Tibial artery (tissue), 4 donors: ENCODE measurements around the gene SNX21.

ENCODE experiments used
- DNase-seq, 2 donors: peaks; one replicate each; pipeline ENCODE4 v3.0.0-alpha.2; 2019
- H3K27ac ChIP-seq, 2 donors: fragments of 200-600 bp; sonication (generic) in 1 of 2; 1 replicate in 1 of 2; 2 replicates in 1 of 2; pipeline ENCODE4 v1.5.1; 2018 to 2019; ENCODE audit warnings: mild to moderate bottlenecking in 1 of 2
- H3K27me3 ChIP-seq, 2 donors: fragments of 200-600 bp; sonication (generic) in 1 of 2; one replicate each; pipeline versions ENCODE4 v1.5.1 to v1.6.0; 2016 to 2019
- H3K36me3 ChIP-seq, 3 donors: fragments of 200-600 bp; sonication (generic) in 2 of 3; one replicate each; pipeline ENCODE4 v1.5.1; 2016 to 2019; ENCODE audit warnings: mild to moderate bottlenecking in 2 of 3
- H3K4me1 ChIP-seq, 4 donors: fragments of 200-600 bp; sonication (generic) in 2 of 4; 1 replicate in 3 of 4; 2 replicates in 1 of 4; pipeline ENCODE4 v1.5.1; 2016 to 2019
- H3K4me3 ChIP-seq, 2 donors: fragments of 200-600 bp; sonication (generic) in 1 of 2; 1 replicate in 1 of 2; 2 replicates in 1 of 2; pipeline ENCODE4 v1.5.1; 2018 to 2019; ENCODE audit warnings: mild to moderate bottlenecking in 2 of 2
- H3K9me3 ChIP-seq, 3 donors: fragments of 200-600 bp; sonication (generic) in 1 of 3; one replicate each; pipeline ENCODE4 v1.5.1; 2016 to 2019
- CTCF ChIP-seq, 2 experiments: fragments of 200-600 bp in 1 of 2; fragments of 450-650 bp in 1 of 2; IDR thresholded peaks; one replicate each; pipeline ENCODE4 v1.5.1; 2017 to 2019; ENCODE audit warnings: antibody characterized with exemption in 2 of 2, mild to moderate bottlenecking in 1 of 2, moderate library complexity in 1 of 2
- intact Hi-C: fragments of 100-400 bp; cut with DNase I; formaldehyde crosslinking; loops from one replicate; pipeline ENCODE4 v1.15.0; 2023; ENCODE audit warnings: low total_unique reads

The SNX21 gene

DNA sequence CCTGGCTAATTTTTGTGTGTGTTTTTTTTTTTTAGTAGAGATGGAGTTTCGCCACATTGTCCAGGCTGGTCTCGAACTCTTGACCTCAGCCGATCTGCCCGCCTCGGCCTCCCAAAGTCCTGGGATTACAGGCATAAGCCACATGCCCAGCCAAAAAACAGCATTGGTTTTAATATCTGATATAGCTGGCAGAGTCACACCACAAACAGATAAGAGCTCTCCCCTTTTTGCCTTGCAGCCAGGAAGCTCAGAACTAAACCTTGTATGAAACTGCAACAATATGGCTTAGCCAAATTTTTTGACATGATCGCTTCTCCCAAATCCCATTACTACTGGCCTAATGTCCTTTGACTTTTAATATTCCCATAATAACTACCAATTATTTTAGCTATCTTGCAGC lies 18.7 kb downstream of the SNX21 start:
- H3K27ac ChIP-seq, result no peak overlapping the region
- H3K4me1 ChIP-seq, result peaks cover 0 to 26% (median 21%) of the 10 kb centered on the region in 4 donors
- no peaks in the 10 kb centered on the region for H3K9me3 ChIP-seq
- H3K4me3 ChIP-seq, result no peak overlapping the region
- intact Hi-C loops, result no loop called here
- peaks cover 11 to 56% (median 17%) of the 10 kb centered on the region in 3 donors for H3K36me3 ChIP-seq
- DNase-seq, result no peak
- no peaks in the 10 kb centered on the region for H3K27me3 ChIP-seq
- no peak for TF ChIP-seq CTCF (IDR thresholded peaks at IDR 0.05)

DNA sequence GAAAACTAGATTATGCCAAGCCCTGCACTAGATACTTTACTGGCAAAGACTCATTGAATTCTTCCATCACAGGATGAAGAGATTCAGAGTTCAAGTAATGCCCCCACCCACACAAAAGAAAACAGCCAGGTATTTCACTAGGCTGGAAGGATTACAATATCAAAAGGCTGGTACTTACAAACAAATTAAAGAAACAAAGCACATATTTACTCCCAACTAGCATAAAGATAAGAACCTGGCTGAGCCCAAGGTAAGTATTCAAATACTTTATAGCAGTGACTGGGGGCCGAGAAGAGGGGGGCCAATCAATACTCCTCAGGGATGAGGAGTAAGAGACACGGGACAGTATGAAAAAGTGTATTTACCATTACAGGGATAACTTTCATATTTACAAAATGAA lies 19.9 kb downstream of the SNX21 start:
- H3K36me3 ChIP-seq, result peaks cover 2 to 44% (median 8%) of the 10 kb centered on the region in 3 donors
- peaks cover 0 to 35% (median 30%) of the 10 kb centered on the region in 4 donors for H3K4me1 ChIP-seq
- H3K27ac ChIP-seq, result no peak overlapping the region
- TF ChIP-seq CTCF (IDR thresholded peaks at IDR 0.05), result no peak
- intact Hi-C loops, result no loop called here
- no peaks in the 10 kb centered on the region for H3K27me3 ChIP-seq
- H3K4me3 ChIP-seq, result no peak overlapping the region
- H3K9me3 ChIP-seq, result no peaks in the 10 kb centered on the region
- no peak for DNase-seq

DNA sequence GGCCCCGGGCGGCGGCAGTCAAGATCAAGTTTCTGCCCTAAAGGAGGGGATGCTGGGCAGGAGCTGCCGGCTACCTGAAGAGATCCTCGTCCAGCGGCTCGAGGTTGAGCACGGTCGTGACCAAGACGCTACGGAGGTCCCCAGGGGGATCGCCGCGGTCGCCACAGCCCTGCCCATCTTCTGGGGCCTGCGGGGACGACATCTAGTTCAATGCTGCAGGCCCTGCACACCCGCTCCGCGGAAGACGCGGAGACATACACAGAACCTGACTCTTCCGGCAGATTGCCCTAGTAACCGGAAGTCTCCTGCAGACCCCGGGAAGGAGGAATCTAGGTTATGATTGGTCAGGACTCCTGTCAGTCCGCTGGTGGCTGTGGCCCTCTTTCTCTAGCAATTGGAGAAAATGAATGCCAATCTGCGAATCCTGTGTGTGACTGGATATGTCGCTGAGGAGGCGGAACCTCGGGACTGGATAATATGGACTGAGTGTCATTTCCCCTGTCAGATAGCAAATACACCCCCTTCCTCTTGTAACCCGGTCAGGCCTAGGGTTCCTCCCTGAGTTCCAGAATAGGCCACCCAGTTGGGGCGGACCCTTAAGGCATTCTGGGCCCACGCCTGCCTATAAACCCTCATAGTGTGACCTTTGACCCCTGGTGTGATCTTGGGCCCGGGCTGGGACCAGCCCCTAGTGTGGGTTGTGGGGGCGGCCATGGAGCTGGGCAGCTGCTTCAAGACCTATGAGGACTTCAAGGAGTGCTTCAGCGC lies 23.7 kb downstream of the SNX21 start, which contains the start of the genes ACOT8 and ZSWIM3:
Gene ACOT8, minus strand, starts transcription at position 279 of the 768 bp plus-strand sequence. Its CDS starts 77 bp downstream, at position 202.
Gene ZSWIM3, plus strand, starts transcription at position 501 of the 768 bp plus-strand sequence. Its CDS starts 212 bp downstream, at position 713.
- H3K36me3 ChIP-seq, result peaks cover 0 to 21% (median 4%) of the 10 kb centered on the region in 3 donors
- DNase-seq, result peak; percentile 98 to 99
- H3K4me3 ChIP-seq, result peak within 1 kb of the TSS; percentile 63 to 64
- TF ChIP-seq CTCF (IDR thresholded peaks at IDR 0.05), result peak in 1 of 2 experiments; percentile 7
- no peaks in the 10 kb centered on the region for H3K9me3 ChIP-seq
- peak within 1 kb of the TSS; percentile 68 to 75 for H3K27ac ChIP-seq
- intact Hi-C loops, result no loop called here
- no peaks in the 10 kb centered on the region for H3K27me3 ChIP-seq
- peaks cover 0 to 38% (median 31%) of the 10 kb centered on the region in 4 donors for H3K4me1 ChIP-seq

DNA sequence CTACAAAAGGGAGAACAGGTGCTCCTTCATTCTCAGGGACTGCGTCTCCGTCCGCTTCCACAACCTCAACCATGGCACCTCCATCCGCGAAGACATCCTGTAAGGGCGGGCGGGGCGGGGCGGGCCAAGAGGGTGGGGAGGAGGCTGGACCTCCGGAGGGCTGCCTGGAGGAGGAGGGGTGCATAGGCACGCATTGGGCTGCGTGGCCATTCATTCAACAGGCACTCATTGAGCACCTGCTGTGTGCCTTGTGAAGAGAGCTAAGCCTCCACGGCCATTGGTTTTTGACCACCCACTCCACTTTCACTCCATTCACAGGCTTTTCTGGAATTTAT lies 24.2 kb downstream of the SNX21 start:
- Histone ChIP-seq H3K4me1 (peaks cover 0 to 38% (median 31%) of the 10 kb centered on the region in 4 donors), H3K36me3 (peaks cover 0 to 15% (median 4%) of the 10 kb centered on the region in 3 donors), H3K27ac (peak overlapping the region; percentile 68 to 75), H3K9me3 (no peaks in the 10 kb centered on the region), H3K4me3 (peak overlapping the region; percentile 63 to 64), H3K27me3 (no peaks in the 10 kb centered on the region)
- TF ChIP-seq CTCF (IDR thresholded peaks at IDR 0.05), result no peak
- intact Hi-C loops, result no loop called here
- DNase-seq, result no peak

DNA sequence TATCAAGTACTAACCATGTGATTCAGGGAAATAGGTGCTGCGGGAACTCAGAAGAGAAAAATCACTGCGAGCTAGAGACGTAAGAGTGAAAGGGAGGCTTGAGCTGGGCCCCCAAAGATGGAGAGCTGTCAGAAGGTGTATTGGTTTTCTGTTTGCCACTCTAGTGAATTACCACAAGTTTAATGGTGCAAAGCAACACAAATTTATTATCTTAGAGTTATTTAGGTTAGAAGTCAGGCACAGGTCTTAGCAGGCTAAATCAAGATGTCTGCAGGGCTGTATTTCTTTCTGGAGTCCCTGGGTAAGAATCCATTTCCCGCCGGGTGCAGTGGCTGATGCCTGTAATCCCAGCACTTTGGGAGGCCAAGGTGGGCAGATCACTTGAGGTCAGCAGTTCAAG lies 26.3 kb downstream of the SNX21 start:
- Histone ChIP-seq H3K4me3 (no peak overlapping the region), H3K9me3 (no peaks in the 10 kb centered on the region), H3K4me1 (peaks cover 0 to 32% (median 25%) of the 10 kb centered on the region in 4 donors), H3K36me3 (no peaks in the 10 kb centered on the region), H3K27ac (no peak overlapping the region), H3K27me3 (no peaks in the 10 kb centered on the region)
- no peak for TF ChIP-seq CTCF (IDR thresholded peaks at IDR 0.05)
- no peak for DNase-seq
- intact Hi-C loops, result no loop called here
